Measurements from ENCODE around the gene JMJD8.

- no peak for TF ChIP-seq POLR2A (IDR thresholded peaks at IDR 0.05)
- no peak for TF ChIP-seq CTCF (IDR thresholded peaks at IDR 0.05)
- TF ChIP-seq EP300 (IDR thresholded peaks at IDR 0.05), result no peak
Observed at GRCh38 chr16:674214-674881, 9.8 kb downstream of the JMJD8 start.

Data from tibial nerve (tissue), 4 donors.